Karpas-422 (cell line): Measurements from ENCODE around the gene KLHL35. TPM values are rescaled to one million over a fixed set of nuclear protein-coding genes. Genes with fewer than 3 reads are reported as not detected.

Experiments
- DNase-seq: peaks from one replicate; pipeline ENCODE4 v3.0.0-alpha.2; 2015
- H2AFZ ChIP-seq: fragments of 200-600 bp; sonication (generic); 2 replicates; pipeline ENCODE4 v1.6.1; 2014; ENCODE audit warnings: antibody characterized with exemption, low read length, mixed read lengths
- H3K27ac ChIP-seq: fragments of 200-600 bp; sonication (generic); 2 replicates; pipeline ENCODE4 v1.5.1; 2014; ENCODE audit warnings: mild to moderate bottlenecking, low read length, moderate library complexity
- H3K27me3 ChIP-seq: fragments of 200-600 bp; sonication (generic); 2 replicates; pipeline ENCODE4 v1.6.1; 2014; ENCODE audit warnings: low read length, mixed read lengths
- H3K36me3 ChIP-seq: fragments of 200-600 bp; sonication (generic); 2 replicates; pipeline ENCODE4 v1.6.1; 2014; ENCODE audit warnings: low read length, mixed read lengths; ENCODE audit not compliant: insufficient read depth
- H3K4me1 ChIP-seq: fragments of 200-600 bp; sonication (generic); 2 replicates; pipeline ENCODE4 v1.6.1; 2014; ENCODE audit warnings: mild to moderate bottlenecking, low read length, mixed read lengths
- H3K4me2 ChIP-seq: fragments of 200-600 bp; sonication (generic); 2 replicates; pipeline ENCODE4 v1.6.1; 2014; ENCODE audit warnings: low read length, low read depth, mild to moderate bottlenecking; ENCODE audit not compliant: poor library complexity, severe bottlenecking
- H3K4me3 ChIP-seq: fragments of 200-600 bp; sonication (generic); 2 replicates; pipeline ENCODE4 v1.5.1; 2014; ENCODE audit warnings: mild to moderate bottlenecking, antibody characterized with exemption, low read length, mixed read lengths
- H3K79me2 ChIP-seq: fragments of 200-600 bp; sonication (generic); 2 replicates; pipeline ENCODE4 v1.6.1; 2014; ENCODE audit warnings: mild to moderate bottlenecking, low read length, mixed read lengths
- H3K9ac ChIP-seq: fragments of 200-600 bp; sonication (generic); 2 replicates; pipeline ENCODE4 v1.6.0; 2014; ENCODE audit warnings: low read length
- H3K9me2 ChIP-seq: fragments of 200-600 bp; sonication (generic), shearing (Covaris generic); replicated peaks from 2 replicates; pipeline ENCODE4 v1.6.0; 2014; ENCODE audit warnings: mild to moderate bottlenecking, low read length, moderate library complexity; ENCODE audit not compliant: insufficient read depth
- H3K9me3 ChIP-seq: fragments of 300-700, 200-600 bp; sonication (generic); 2 replicates; pipeline ENCODE4 v1.6.1; 2014; ENCODE audit warnings: low read length, mixed read lengths
- H4K20me1 ChIP-seq: fragments of 200-600 bp; sonication (generic); 2 replicates; pipeline ENCODE4 v1.6.1; 2014; ENCODE audit warnings: mild to moderate bottlenecking, antibody characterized with exemption, low read length, low read depth; ENCODE audit not compliant: insufficient read depth
- total RNA-seq: library from RNA; depleted of rRNA; stranded (reverse); fragments of >200 nt; shearing (Covaris generic); gene quantifications from 2 replicates; pipeline ENCODE4 v1.2.3, GENCODE V29; 2014; ENCODE audit warnings: low replicate concordance

KLHL35 gene
- total RNA-seq, 1 experiment from 2014 or later: 1.3 TPM

DNA sequence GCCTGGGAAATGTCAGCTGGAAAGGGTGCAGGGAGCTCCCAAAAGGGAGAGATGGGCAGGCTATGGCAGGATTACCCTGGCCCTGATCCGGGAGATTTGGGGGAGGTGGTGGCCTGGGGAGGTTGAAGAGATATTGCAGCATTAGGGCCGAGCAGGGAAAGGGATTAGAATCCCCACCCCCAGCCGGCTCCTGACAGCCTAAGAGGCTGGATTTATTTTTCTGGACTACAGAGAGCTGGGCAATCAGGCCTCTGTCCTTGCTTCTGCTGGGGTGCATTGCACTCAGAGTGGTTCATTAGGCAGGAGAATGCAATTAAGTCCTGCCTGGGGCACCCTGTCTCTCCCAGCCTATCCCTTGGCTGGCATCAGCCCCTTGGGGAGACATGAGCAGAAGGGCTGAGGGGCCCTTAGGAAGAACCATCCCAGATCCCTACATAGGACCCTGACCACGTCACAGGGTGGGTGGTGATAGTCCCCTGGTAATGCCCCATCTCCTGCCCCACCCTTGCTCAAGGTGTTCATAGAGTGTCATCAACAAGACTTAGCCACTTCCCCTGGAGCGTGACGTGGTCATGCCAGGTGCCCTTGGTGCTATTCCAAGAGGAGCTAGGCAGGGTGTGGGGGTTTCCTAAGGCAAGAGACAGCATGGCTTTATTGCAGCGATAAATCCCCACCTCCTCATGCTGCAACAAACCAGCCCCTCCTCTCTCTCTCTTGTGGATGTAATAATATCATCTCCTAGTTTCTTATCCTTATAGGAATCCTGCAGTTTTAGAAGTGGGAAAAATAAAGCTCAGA, 38.4 kb upstream of the KLHL35 start:
- H3K27me3 ChIP-seq: no peaks in the 10 kb centered on the region
- H3K4me2 ChIP-seq: peak overlapping the region; percentile 59
- peak overlapping the region; percentile 55 for H3K9ac ChIP-seq
- no peak for DNase-seq
- H4K20me1 ChIP-seq: no peaks in the 10 kb centered on the region
- no peak overlapping the region for H3K4me3 ChIP-seq
- H2AFZ ChIP-seq: no peak overlapping the region
- peak overlapping the region; percentile 83 for H3K27ac ChIP-seq
- no peaks in the 10 kb centered on the region for H3K9me3 ChIP-seq
- H3K36me3 ChIP-seq: peaks cover 29% of the 10 kb centered on the region
- H3K79me2 ChIP-seq: peaks cover 72% of the 10 kb centered on the region
- peaks cover 95% of the 10 kb centered on the region for H3K4me1 ChIP-seq
- H3K9me2 ChIP-seq: no peaks in the 10 kb centered on the region

DNA sequence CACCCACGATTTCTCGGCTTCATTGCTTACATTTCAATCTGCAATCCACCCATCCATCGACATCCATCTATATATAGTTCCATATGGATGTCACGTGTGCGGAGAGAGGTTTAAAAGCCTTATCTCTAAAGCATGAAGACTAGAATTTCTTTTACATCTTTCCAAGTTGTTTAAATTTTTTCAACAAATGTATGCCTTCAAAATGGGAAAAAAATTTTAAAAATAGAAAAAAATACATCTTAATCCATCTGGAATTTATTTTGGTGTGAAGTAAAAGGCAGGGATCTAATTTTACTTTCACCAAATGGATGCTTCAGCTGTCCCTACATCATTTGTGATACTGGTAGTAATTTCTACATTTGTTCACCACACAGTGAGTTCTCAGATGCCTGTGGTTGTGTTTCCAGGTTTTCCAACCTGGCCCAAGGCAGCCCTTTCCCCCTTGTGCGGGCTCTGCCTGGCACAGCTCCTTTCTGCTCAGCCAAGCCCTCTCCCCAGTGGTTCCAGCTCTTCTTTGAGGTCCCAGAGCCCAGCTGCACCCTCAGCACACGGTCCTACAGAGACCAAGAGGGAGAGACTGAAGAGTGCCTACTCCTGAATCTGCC, 37.6 kb upstream of the KLHL35 start:
- peaks cover 88% of the 10 kb centered on the region for H3K4me1 ChIP-seq
- peaks cover 29% of the 10 kb centered on the region for H3K36me3 ChIP-seq
- no peaks in the 10 kb centered on the region for H4K20me1 ChIP-seq
- H3K9me2 ChIP-seq: no peaks in the 10 kb centered on the region
- no peaks in the 10 kb centered on the region for H3K27me3 ChIP-seq
- H2AFZ ChIP-seq: no peak overlapping the region
- peak overlapping the region; percentile 55 for H3K9ac ChIP-seq
- no peaks in the 10 kb centered on the region for H3K9me3 ChIP-seq
- 0 out of 2 replicates have a peak overlapping the region, but pooled peaks have one; percentile 14 for H3K4me3 ChIP-seq
- peak overlapping the region; percentile 59 for H3K4me2 ChIP-seq
- H3K27ac ChIP-seq: peak overlapping the region; percentile 83
- H3K79me2 ChIP-seq: peaks cover 72% of the 10 kb centered on the region
- no peak for DNase-seq

DNA sequence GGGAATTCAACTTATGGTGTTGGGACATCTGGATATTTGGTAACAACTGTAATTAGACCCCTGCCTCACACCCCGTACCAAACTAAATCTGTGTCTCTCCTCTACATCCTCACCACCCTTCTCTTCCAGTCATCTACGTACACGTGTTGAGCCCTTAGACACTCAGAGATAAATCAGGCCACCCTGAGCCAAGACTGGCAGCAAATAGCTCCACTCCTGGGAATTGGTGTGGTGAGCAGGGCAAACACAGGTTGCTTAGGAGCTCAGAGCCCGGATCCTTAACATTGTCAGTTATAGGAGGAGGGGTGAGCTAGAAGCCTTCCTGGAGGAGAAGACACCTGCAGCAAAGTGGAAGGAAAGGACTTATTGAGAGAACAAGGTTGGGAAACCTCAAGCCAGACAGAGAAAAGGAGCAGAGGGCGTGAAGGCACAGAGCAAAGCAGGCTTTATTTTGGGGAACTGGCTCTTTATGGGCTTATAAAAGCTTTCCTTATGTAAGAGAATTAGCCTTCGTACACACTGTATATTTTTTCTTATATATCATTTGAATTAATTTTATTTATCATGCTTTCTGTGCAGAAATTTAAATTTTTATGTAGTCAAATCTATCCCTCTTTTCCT, 36.9 kb upstream of the KLHL35 start:
- peaks cover 72% of the 10 kb centered on the region for H3K79me2 ChIP-seq
- peaks cover 25% of the 10 kb centered on the region for H3K36me3 ChIP-seq
- H3K9me2 ChIP-seq: no peaks in the 10 kb centered on the region
- peak overlapping the region; percentile 83 for H3K27ac ChIP-seq
- no peak overlapping the region for H2AFZ ChIP-seq
- peak; percentile 80 for DNase-seq
- peak overlapping the region; percentile 55 for H3K9ac ChIP-seq
- peaks cover 81% of the 10 kb centered on the region for H3K4me1 ChIP-seq
- H3K9me3 ChIP-seq: no peaks in the 10 kb centered on the region
- H3K27me3 ChIP-seq: no peaks in the 10 kb centered on the region
- H3K4me2 ChIP-seq: peak overlapping the region; percentile 59
- H4K20me1 ChIP-seq: no peaks in the 10 kb centered on the region
- no peak overlapping the region for H3K4me3 ChIP-seq

DNA sequence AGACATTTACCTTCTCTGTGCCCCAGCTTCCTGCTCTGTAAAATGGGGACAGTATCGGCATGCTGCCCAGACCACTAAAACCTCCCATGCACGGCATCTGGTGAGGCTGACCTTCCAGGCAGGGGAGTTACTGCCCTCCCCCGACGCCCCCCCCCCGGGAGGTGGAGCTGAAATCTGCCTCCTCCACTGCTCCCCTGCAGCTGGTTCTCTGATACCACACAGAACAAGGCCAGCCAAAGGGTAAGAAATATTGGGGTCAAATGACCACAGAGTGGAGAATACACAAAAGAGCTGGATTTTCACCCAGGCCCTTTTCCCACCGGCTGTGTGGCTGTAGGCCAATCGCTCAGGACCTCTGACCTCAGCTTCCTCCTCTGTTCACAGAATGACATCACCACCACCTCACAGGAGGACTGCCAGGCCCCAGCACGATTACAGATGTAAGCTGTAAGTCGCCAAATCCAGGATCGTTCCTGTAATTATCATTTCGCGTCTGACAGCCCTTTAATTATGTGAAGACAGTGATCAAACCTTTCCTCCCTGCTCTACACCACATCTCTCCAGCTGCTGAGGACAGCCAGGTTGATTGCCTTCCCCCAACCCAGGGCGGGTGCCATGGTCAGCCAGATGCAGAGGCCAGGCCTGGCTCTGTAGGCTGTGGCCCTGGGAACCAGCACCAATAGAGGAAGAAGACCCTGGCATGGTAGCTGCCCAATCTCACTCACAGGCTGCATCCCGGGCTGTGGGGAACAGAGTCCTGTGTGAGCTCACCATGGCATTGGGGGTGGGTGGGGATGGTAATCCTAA, 35.7 kb upstream of the KLHL35 start:
- Histone ChIP-seq H4K20me1 (no peaks in the 10 kb centered on the region), H3K79me2 (peaks cover 68% of the 10 kb centered on the region), H3K9ac (peak overlapping the region; percentile 49), H3K4me2 (no peak overlapping the region), H2AFZ (no peak overlapping the region), H3K4me1 (peaks cover 70% of the 10 kb centered on the region), H3K36me3 (peaks cover 19% of the 10 kb centered on the region), H3K4me3 (no peak overlapping the region), H3K27me3 (no peaks in the 10 kb centered on the region), H3K9me2 (no peaks in the 10 kb centered on the region), H3K9me3 (no peaks in the 10 kb centered on the region), H3K27ac (peak overlapping the region; percentile 83)
- no peak for DNase-seq

DNA sequence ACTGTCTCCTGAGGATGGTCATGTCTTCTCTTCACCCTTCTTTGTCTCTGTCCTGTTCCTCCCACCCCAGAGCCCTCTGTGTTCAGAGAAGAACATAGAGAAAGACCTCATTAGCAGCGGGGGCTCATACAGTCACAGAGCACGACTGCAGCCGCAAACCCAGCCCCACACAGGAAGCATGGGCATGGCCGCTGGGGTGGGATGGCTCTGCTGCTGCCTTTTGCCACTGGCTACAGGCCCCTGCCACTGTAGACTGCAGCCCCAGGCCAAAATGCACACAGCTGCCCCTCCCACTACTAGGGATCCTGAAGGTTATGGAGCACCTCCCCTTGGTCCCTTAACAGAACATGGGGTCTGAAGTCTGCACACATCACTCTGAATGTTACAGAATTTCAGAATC, 34.9 kb upstream of the KLHL35 start:
- Histone ChIP-seq H3K4me3 (no peak overlapping the region), H3K4me2 (no peak overlapping the region), H3K27me3 (no peaks in the 10 kb centered on the region), H3K9me3 (no peaks in the 10 kb centered on the region), H4K20me1 (no peaks in the 10 kb centered on the region), H3K4me1 (peaks cover 61% of the 10 kb centered on the region), H2AFZ (no peak overlapping the region), H3K36me3 (peaks cover 18% of the 10 kb centered on the region; the same call in 1 of the 2 replicates), H3K9ac (no peak overlapping the region), H3K9me2 (no peaks in the 10 kb centered on the region), H3K27ac (peak overlapping the region; percentile 83; the same call in 1 of the 2 replicates), H3K79me2 (peaks cover 61% of the 10 kb centered on the region)
- no peak for DNase-seq

DNA sequence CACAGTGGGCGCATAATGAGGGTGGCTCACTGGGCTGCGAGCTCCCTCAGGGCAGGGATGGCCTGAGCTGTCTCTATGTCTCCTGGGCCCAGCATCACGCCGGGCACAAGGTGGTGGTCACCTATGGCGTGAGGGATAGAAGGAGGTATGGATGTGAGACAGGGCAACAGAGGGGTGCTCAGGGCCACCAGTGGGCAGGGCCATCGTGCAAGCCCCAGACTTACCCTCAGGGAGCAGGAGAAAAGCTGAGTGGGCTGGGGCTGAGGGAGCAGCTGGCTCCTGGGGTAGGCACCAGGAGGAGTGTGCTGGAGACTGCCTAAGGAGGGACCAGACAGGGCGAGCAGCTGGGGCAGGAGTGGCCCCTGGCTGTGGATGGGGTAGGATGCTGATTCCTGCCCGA, 34.3 kb upstream of the KLHL35 start:
- Histone ChIP-seq H3K27ac (0 out of 2 replicates have a peak overlapping the region, but pooled peaks have one; percentile 15), H2AFZ (no peak overlapping the region), H3K4me1 (peaks cover 55% of the 10 kb centered on the region), H3K9ac (no peak overlapping the region), H3K79me2 (peaks cover 56% of the 10 kb centered on the region), H3K9me3 (no peaks in the 10 kb centered on the region), H4K20me1 (no peaks in the 10 kb centered on the region), H3K36me3 (peaks cover 14% of the 10 kb centered on the region; the same call in 1 of the 2 replicates), H3K27me3 (no peaks in the 10 kb centered on the region), H3K4me3 (no peak overlapping the region), H3K9me2 (no peaks in the 10 kb centered on the region), H3K4me2 (no peak overlapping the region)
- DNase-seq: no peak

- Histone ChIP-seq H3K4me3 (no peak overlapping the region), H3K36me3 (peaks cover 19% of the 10 kb centered on the region), H3K79me2 (peaks cover 43% of the 10 kb centered on the region), H3K9me2 (no peaks in the 10 kb centered on the region), H3K9me3 (no peaks in the 10 kb centered on the region), H4K20me1 (no peaks in the 10 kb centered on the region), H3K27ac (peak overlapping the region; percentile 21), H2AFZ (no peak overlapping the region), H3K4me2 (no peak overlapping the region), H3K27me3 (no peaks in the 10 kb centered on the region), H3K4me1 (peaks cover 41% of the 10 kb centered on the region), H3K9ac (no peak overlapping the region)
- DNase-seq: no peak
Measured at GRCh38 chr11:75465701-75466531, 32.9 kb upstream of the KLHL35 start.
